Peyer's patch (tissue), 4 donors: ENCODE results near the gene SRD5A1.

ENCODE experiments used
- POLR2A ChIP-seq, 2 donors: fragments of 450-650 bp; IDR thresholded peaks; one replicate each; pipeline ENCODE4 v1.5.1; 2017; ENCODE audit warnings: antibody characterized with exemption in 2 of 2, mild to moderate bottlenecking in 2 of 2, moderate library complexity in 2 of 2
- TF ChIP-seq, protein P1 (sequence below), 6 experiments: fragments of 450-650 bp in 4 of 6; fragments of 200-600 bp in 2 of 6; sonication (generic) in 1 of 6; IDR thresholded peaks; one replicate each; pipeline ENCODE4 v1.5.1; 2017 to 2019; ENCODE audit warnings: antibody characterized with exemption in 6 of 6, mild to moderate bottlenecking in 3 of 6, moderate library complexity in 1 of 6

DNA sequence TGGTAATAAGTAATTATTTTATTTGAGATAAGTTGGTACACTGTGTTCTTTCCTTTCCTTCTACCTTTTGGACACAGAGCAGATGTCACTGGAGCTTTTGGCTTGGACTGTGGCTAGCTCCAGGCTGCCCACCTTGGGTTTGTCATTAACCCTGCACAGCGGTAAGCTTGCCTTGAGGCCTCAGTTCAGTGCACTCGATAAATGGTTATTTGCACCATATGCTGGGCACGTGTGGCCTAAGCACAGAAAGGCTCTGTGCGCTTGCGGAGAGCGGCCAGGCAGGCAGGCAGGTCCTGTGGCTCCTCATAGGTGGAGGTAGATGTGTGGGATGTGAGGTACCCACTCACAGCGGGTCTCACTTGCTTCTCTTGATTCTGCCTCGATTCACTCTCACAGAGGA, 50.0 kb downstream of the SRD5A1 start:
- TF ChIP-seq, protein P1, sequence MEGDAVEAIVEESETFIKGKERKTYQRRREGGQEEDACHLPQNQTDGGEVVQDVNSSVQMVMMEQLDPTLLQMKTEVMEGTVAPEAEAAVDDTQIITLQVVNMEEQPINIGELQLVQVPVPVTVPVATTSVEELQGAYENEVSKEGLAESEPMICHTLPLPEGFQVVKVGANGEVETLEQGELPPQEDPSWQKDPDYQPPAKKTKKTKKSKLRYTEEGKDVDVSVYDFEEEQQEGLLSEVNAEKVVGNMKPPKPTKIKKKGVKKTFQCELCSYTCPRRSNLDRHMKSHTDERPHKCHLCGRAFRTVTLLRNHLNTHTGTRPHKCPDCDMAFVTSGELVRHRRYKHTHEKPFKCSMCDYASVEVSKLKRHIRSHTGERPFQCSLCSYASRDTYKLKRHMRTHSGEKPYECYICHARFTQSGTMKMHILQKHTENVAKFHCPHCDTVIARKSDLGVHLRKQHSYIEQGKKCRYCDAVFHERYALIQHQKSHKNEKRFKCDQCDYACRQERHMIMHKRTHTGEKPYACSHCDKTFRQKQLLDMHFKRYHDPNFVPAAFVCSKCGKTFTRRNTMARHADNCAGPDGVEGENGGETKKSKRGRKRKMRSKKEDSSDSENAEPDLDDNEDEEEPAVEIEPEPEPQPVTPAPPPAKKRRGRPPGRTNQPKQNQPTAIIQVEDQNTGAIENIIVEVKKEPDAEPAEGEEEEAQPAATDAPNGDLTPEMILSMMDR (IDR thresholded peaks at IDR 0.05), result no peak
- no peak for TF ChIP-seq POLR2A (IDR thresholded peaks at IDR 0.05)
